ENCODE data around the gene HTR3C.
"Not testable (repeated sequence)": the region's sequence is repeated elsewhere in the genome, so short reads cannot be mapped to it uniquely, and the experiment has no call there.

Gene HTR3C

GRCh38 chr3:184052767-184053166 is at the start of gene HTR3C:
Gene HTR3C (plus strand): TSS chr3:184053047. CDS start chr3:184053081, 34 bp downstream.
- no peak for DNase-seq

GRCh38 chr3:184003187-184003967 is 49.5 kb upstream of the HTR3C start:
- DNase-seq: no peak

GRCh38 chr3:184004476-184004875 is 48.4 kb upstream of the HTR3C start:
- DNase-seq: no peak

GRCh38 chr3:184005941-184006507 is 46.8 kb upstream of the HTR3C start:
- DNase-seq: no peak

GRCh38 chr3:184007143-184007813 is 45.6 kb upstream of the HTR3C start:
- not testable (repeated sequence) for DNase-seq

GRCh38 chr3:184008161-184008560 is 44.7 kb upstream of the HTR3C start:
- no peak for DNase-seq

- no peak for DNase-seq
These were observed 41.5 kb upstream of the HTR3C start for GRCh38 chr3:184011230-184011876.

- DNase-seq: no peak
These were observed 40.6 kb upstream of the HTR3C start for GRCh38 chr3:184011937-184012889.

- DNase-seq: no peak
These were observed 37.3 kb upstream of the HTR3C start for GRCh38 chr3:184015381-184016019.

GRCh38 chr3:184016169-184016570 is 36.7 kb upstream of the HTR3C start:
- peak; percentile 14 for DNase-seq

- DNase-seq: peak; percentile 70
These were observed 35.8 kb upstream of the HTR3C start for GRCh38 chr3:184016811-184017671.

GRCh38 chr3:184017672-184018423 is 35.0 kb upstream of the HTR3C start, which contains the start of gene ABCC5:
Gene ABCC5 (minus strand): TSS chr3:184017884. CDS start chr3:184014392, 3,492 bp downstream.
- peak; percentile 95 for DNase-seq

GRCh38 chr3:184018424-184018973 is 34.3 kb upstream of the HTR3C start:
- no peak for DNase-seq

GRCh38 chr3:184022323-184022722 is 30.5 kb upstream of the HTR3C start:
- no peak for DNase-seq

GRCh38 chr3:184025256-184025655 is 27.6 kb upstream of the HTR3C start:
- not testable (repeated sequence) for DNase-seq

GRCh38 chr3:184028275-184028890 is 24.5 kb upstream of the HTR3C start:
- DNase-seq: not testable (repeated sequence)

- no peak for DNase-seq
These were observed 23.4 kb upstream of the HTR3C start for GRCh38 chr3:184029443-184029842.

GRCh38 chr3:184030536-184030935 is 22.3 kb upstream of the HTR3C start:
- DNase-seq: no peak
